ENCODE measurements around the gene ARSI.

ARSI gene

DNA sequence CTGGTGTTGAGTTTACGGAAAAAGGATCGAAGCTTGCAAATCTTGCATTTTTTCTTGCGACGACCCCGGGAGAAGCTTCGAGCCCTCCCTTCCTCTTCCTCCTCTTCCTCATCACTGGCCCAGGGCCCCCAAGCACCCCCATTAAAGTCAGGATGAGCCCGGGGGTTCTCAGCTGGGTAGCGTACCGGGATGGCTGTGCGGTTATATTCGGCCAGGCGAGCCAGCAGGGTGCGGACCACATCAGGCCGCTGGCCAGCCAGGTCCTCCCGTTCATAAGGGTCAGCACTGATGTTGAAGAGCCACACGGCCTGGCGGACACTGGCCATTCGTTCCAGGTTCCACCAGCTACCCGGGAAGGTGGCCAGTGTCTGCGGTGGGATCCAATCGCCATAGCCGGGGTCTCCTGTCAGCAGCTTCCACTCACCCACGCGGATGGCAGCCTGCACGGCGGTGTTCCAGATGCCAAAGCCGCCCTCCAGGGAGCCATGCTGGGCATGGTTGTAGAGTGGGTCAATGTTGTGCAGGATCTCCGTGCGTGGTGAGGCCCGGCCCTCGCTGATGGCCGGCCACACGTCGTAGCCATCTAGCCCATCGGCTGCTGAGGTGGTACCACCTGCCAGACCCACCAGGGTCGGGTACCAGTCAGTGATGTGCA is 5.3 kb downstream of the ARSI start:
- FAIRE-seq: no peak

DNA sequence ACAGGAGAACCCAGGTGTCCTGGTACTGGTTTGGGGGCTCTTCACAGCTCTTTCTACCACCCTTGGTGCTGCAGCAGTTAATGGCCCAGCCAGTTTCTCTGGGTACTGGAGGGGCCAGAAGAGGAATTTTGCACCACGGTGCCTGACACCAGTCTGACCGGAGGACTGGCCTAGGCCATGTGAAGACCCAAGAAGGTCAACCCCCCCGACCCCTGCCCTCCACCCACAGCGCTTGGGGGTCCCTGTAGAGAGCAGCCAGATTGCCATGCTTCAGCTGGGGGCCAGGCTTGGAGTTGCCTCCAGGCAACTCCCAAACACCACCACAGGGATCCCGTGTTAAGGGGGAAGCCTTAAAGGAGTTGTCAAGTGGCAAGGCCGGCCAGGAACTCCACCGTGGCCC is 6.2 kb downstream of the ARSI start:
- TF ChIP-seq POU2F2 (IDR thresholded peaks at IDR 0.05; ENCODE audit: low read depth, low read length): no peak
- TF ChIP-seq POLR2A (IDR thresholded peaks at IDR 0.05; ENCODE audit: low read depth, low read length): no peak
- FAIRE-seq: no peak
- no peak for DNase-seq (ENCODE audit: insufficient read length, low spot score)

More for the DNA sequence above, 5.3 kb downstream of the ARSI start:
- no peak for TF ChIP-seq SPI1 (IDR thresholded peaks at IDR 0.05; ENCODE audit: low read depth, low read length)
- no peak for TF ChIP-seq POLR2AphosphoS5 (IDR thresholded peaks at IDR 0.05; ENCODE audit: low read depth, low read length)
- no peak for TF ChIP-seq PAX5 (IDR thresholded peaks at IDR 0.05; ENCODE audit: insufficient read depth, low read length, severe bottlenecking)
- no peak for TF ChIP-seq TAF1 (IDR thresholded peaks at IDR 0.05; ENCODE audit: low read depth, low read length)
- no peak for TF ChIP-seq POLR2A (IDR thresholded peaks at IDR 0.05; ENCODE audit: low read depth, low read length)
- no peak for TF ChIP-seq POU2F2 (IDR thresholded peaks at IDR 0.05; ENCODE audit: low read depth, low read length)
- no peak for DNase-seq (ENCODE audit: insufficient read length, low spot score)

DNA sequence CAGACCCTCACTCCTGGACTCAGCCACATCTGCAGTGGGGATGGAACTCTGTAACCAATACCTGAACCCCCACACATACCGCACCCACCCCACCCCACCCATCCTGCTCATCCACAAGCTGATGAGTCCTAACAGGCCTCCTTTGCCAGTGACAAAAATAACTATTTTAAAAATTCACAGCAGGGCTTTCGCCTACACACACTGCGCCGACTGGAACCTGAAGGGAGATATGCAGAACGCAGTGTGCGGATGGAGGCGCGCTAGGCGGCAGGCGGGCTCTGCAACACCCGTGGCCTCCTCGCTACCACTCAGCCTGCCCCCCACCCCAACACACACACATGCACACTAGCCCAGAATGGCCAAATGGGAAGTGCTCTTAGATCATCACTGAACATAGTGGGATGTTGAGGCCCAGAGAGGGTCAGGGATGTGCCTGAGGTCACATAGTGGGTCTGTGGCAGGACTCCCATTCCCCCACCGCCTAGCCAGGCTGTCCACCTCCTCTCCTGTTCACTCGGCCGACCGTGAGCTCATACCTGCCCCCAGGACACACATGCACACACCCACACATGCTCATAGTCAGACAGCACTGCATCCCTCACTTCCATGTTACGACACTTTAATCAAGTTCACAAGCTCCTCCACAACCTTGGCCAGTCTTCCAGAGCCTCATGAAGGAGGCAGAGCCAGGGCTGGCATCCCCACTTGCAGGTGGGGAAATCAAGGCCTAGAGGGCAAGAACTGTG is 6.8 kb downstream of the ARSI start:
- no peak for FAIRE-seq

DNA sequence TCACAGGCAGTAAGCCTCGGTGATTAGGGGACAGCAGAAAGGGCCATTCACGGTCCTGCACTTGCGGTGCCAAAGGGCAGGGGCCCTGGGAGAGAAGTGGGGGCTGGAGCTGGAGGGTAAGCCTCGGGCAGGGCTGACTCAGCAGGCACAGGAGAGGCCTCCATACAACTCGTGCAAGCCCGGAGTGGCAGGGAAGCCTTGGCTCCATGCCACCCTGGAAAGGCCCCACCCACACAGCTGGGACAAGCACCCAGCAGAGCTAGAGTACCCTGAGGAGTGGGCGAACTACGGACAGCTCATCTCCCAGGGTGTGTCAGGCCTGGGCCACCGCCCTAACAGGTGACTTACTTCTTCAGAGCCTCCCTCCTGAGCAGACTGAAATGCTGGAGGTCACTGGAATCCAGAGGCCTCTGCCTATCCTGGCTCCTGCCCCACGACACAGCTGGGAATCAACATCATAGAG is 7.5 kb downstream of the ARSI start:
- DNase-seq (ENCODE audit: insufficient read length, low spot score): no peak
- no peak for FAIRE-seq
- TF ChIP-seq PAX5 (IDR thresholded peaks at IDR 0.05; ENCODE audit: insufficient read depth, low read length, severe bottlenecking) (no peak), POU2F2 (IDR thresholded peaks at IDR 0.05; ENCODE audit: low read depth, low read length) (no peak)

More for the DNA sequence above, 6.8 kb downstream of the ARSI start:
- no peak for DNase-seq (ENCODE audit: insufficient read length, low spot score)
- TF ChIP-seq POLR2A (IDR thresholded peaks at IDR 0.05; ENCODE audit: low read depth, low read length): no peak

DNA sequence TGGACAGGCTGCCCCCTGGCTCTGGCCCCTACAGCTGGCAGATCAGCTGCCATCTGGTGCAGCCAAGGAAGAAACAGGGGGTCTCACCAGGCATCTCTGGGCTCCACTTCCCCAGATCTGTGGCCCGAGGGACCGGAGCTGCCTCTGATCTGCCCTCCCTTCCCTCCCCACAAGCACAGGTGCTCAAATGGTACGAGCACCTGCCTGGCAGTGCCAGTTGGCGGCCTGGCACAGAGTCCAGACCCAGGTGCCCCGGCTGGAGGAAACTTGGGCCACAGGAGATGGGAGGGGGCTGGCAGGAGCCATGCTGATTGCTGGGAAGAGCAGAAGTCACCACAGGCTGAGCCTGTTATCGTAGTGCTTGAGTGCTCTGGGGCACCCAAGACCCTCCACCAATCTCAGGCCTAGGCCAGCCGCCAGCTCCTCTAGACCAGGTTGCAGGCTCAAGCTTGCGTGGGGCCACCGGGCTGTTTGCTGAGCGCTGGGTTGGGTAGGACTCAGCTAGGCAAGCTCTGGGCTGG is 8.1 kb downstream of the ARSI start:
- no peak for FAIRE-seq
- no peak for DNase-seq (ENCODE audit: insufficient read length, low spot score)

DNA sequence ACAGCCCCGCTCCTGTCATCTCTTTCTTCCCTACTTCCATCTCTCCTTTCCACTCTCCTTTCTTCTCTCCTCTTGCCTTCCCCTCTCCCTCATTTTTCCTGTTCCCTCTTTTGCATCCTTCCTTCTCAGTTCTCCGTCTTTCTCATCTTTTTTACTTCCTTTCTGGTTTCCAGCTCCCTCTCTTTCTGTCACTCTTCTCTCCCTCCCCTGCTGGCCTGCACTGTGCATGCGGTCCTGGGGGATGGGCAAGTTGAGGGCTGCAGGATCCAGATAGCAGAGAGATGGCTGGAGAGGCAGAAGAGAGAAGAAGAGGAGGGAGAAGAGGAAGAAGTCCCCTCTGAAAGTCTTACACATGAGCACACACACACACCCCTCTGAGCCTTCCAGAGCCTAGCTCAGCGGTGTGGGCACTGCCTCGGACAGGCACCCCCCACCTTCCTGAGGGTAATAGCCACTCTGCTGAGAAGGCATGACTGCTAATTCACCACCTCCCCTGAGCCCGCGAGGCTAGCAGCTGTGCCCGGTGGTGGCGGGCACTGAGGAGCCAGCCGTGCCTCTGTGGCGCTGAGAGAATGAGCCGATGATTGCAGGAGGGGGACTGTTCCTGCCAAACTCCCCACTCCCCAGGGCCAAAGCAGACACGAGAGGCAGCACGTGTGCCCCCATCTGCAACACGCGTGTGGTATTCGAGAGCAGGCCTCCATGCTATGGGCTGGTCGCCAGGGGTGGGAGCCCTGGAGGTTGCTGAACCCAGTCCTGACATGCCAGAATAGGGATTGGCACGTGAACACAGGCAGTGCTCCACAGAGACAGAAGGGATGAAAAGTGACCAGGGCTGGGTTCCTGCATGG is 9.4 kb downstream of the ARSI start:
- DNase-seq (ENCODE audit: insufficient read length, low spot score): no peak
- FAIRE-seq: no peak

More for the DNA sequence above, 8.1 kb downstream of the ARSI start:
- TF ChIP-seq TAF1 (IDR thresholded peaks at IDR 0.05; ENCODE audit: low read depth, low read length): no peak
- TF ChIP-seq POLR2A (IDR thresholded peaks at IDR 0.05; ENCODE audit: low read depth, low read length): no peak
- no peak for TF ChIP-seq PAX5 (IDR thresholded peaks at IDR 0.05; ENCODE audit: insufficient read depth, low read length, severe bottlenecking)
- no peak for TF ChIP-seq POU2F2 (IDR thresholded peaks at IDR 0.05; ENCODE audit: low read depth, low read length)
- no peak for TF ChIP-seq POLR2AphosphoS5 (IDR thresholded peaks at IDR 0.05; ENCODE audit: low read depth, low read length)
- TF ChIP-seq SPI1 (IDR thresholded peaks at IDR 0.05; ENCODE audit: low read depth, low read length): no peak

DNA sequence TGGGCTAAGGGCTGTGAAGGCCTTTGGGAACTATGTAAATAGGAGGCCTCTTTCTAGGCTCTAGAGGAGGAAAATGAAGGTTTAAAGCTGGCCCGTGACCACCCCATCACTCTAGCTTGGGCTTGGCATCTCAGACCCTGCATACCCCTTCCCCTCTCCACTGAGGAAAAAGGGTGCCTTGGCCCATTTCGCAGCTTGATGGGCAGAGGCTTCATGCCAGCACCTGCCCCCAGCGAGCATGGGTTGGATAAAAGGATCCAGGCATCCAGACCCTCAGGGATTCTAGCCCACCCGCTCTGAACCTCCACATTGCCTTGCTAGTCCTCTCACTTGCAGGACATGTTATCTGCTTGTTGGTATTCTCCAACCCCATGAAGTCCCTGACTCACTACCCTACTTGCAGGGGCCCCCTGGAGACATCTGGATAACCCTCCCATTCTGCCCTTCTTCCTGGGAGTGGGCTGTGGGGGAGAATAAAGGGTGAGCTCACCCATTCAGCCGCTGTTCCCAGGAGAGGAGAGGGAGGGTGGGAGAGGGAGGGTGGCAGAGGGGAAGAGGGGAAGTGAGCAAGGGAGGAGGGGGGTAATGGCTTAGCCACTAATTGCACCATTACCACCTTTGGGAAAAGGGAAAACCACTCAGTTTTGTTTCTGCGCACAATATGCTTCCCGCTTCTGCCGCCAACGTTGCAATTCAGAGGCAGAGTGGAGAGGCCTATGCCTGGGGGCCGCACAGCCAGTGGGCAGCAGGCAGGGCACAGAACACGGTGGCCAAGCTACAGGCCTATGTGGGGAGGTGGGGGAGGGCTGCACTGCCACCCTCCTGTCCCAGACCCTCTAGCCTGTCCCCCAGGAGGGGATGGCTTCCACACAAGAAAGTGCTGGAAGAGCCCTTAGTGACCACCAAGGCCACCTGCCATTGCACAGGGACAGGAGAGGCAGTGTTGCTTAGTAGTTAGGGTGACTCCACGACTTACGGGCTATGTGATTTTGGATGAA is 11.0 kb downstream of the ARSI start:
- DNase-seq (ENCODE audit: insufficient read length, low spot score): no peak
- FAIRE-seq: no peak
- TF ChIP-seq TAF1 (IDR thresholded peaks at IDR 0.05; ENCODE audit: low read depth, low read length) (no peak), POLR2AphosphoS5 (IDR thresholded peaks at IDR 0.05; ENCODE audit: low read depth, low read length) (no peak), POLR2A (IDR thresholded peaks at IDR 0.05; ENCODE audit: low read depth, low read length) (no peak), SPI1 (IDR thresholded peaks at IDR 0.05; ENCODE audit: low read depth, low read length) (no peak), PAX5 (IDR thresholded peaks at IDR 0.05; ENCODE audit: insufficient read depth, low read length, severe bottlenecking) (no peak), POU2F2 (IDR thresholded peaks at IDR 0.05; ENCODE audit: low read depth, low read length) (no peak)

More for the DNA sequence above, 9.4 kb downstream of the ARSI start:
- TF ChIP-seq POLR2AphosphoS5 (IDR thresholded peaks at IDR 0.05; ENCODE audit: low read depth, low read length) (no peak), POLR2A (IDR thresholded peaks at IDR 0.05; ENCODE audit: low read depth, low read length) (no peak), PAX5 (IDR thresholded peaks at IDR 0.05; ENCODE audit: insufficient read depth, low read length, severe bottlenecking) (no peak), TAF1 (IDR thresholded peaks at IDR 0.05; ENCODE audit: low read depth, low read length) (no peak), SPI1 (IDR thresholded peaks at IDR 0.05; ENCODE audit: low read depth, low read length) (no peak), POU2F2 (IDR thresholded peaks at IDR 0.05; ENCODE audit: low read depth, low read length) (no peak)

DNA sequence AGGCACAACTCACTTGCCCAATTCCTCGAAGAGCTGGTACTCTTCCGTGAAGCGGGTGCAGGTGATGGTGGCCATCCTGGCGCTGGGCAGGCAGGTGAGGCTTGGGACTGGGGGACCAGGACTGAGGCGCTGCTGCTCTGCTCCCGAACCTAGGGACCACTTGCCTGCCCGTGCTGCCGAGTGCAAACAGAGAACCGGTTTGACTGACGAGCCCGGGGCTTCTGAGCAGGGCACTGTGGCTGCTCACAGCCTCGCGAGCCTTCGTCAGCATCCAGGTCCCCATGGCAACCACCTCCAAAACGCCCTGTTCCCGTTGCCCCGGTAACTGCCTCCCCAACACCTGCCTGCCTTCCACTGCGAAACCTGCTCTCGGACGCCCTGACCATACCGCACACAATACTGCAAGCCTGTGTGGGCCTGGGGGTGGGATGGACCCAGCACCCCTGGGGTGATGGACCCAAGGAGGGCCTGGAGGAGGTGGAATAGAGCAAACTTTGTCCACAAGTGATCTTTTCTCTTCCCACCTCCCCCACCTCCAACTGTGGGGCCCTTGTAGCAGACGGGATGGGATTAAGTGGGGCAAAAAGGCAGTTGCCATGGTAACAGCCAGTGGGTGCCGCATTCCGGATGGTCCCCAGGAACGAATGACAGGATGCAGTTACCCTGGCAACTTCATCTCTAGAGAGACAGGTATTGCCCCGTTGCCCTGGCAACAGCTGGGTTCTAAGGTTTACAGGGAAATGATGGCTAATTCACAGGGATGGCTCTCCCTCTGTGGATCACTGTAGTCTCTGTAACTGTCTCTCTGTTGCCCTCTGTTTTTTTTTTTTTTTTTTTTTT is 12.9 kb downstream of the ARSI start, which contains the start of gene CAMK2A:
Gene CAMK2A (minus strand): TSS at position 223 of the 840 bp plus-strand sequence. CDS start 148 bp downstream, at position 75.
- FAIRE-seq (no peak), DNase-seq (ENCODE audit: insufficient read length, low spot score) (no peak)
- TF ChIP-seq PAX5 (IDR thresholded peaks at IDR 0.05; ENCODE audit: insufficient read depth, low read length, severe bottlenecking): no peak
- no peak for TF ChIP-seq POLR2A (IDR thresholded peaks at IDR 0.05; ENCODE audit: low read depth, low read length)
- TF ChIP-seq SPI1 (IDR thresholded peaks at IDR 0.05; ENCODE audit: low read depth, low read length): no peak
- no peak for TF ChIP-seq POU2F2 (IDR thresholded peaks at IDR 0.05; ENCODE audit: low read depth, low read length)
- TF ChIP-seq POLR2AphosphoS5 (IDR thresholded peaks at IDR 0.05; ENCODE audit: low read depth, low read length): no peak
- TF ChIP-seq TAF1 (IDR thresholded peaks at IDR 0.05; ENCODE audit: low read depth, low read length): no peak

Data from GM12891 (cell line).